H9 (cell line): ENCODE measurements around the gene SEMA4D. TPM values are rescaled to one million over a fixed set of nuclear protein-coding genes. Genes with fewer than 3 reads are reported as not detected.

Experiments used
- DNase-seq: peaks from one replicate; pipeline ENCODE4 v3.0.0-alpha.2; 2017
- H2AFZ ChIP-seq: one replicate; pipeline ENCODE4 v1.6.1; 2013; ENCODE audit warnings: mild to moderate bottlenecking, low read length, control low read depth, moderate library complexity
- H2AK5ac ChIP-seq: 2 replicates; pipeline ENCODE4 v1.6.1; 2013; ENCODE audit warnings: low read length, control low read depth, mixed read lengths; ENCODE audit not compliant: insufficient read length
- H2BK120ac ChIP-seq: one replicate; pipeline ENCODE4 v1.6.1; 2013; ENCODE audit warnings: low read depth, mild to moderate bottlenecking, low read length, control low read depth, inconsistent platforms; ENCODE audit not compliant: poor library complexity, severe bottlenecking
- H2BK12ac ChIP-seq: 2 replicates; pipeline ENCODE4 v1.6.1; 2013; ENCODE audit warnings: low read length, control low read depth, mixed read lengths, low read depth; ENCODE audit not compliant: insufficient read length
- H2BK15ac ChIP-seq: 2 replicates; pipeline ENCODE4 v1.6.1; 2013; ENCODE audit warnings: low read depth, low read length, control low read depth
- H2BK20ac ChIP-seq: one replicate; pipeline ENCODE4 v1.6.1; 2013; ENCODE audit warnings: low read depth, mild to moderate bottlenecking, low read length, control low read depth, inconsistent platforms; ENCODE audit not compliant: poor library complexity, severe bottlenecking
- H2BK5ac ChIP-seq: 2 replicates; pipeline ENCODE4 v1.6.1; 2013; ENCODE audit warnings: low read length, control low read depth, mixed read lengths; ENCODE audit not compliant: insufficient read length
- H3K14ac ChIP-seq: 2 replicates; pipeline ENCODE4 v1.6.1; 2013; ENCODE audit warnings: low read length, control low read depth; ENCODE audit not compliant: insufficient read depth
- H3K18ac ChIP-seq: 2 replicates; pipeline ENCODE4 v1.6.1; 2013; ENCODE audit warnings: low read depth, mild to moderate bottlenecking, mixed read lengths, low read length, control low read depth; ENCODE audit not compliant: insufficient read length
- H3K23ac ChIP-seq: 2 replicates; pipeline ENCODE4 v1.6.1; 2013; ENCODE audit warnings: low read length, control low read depth, mixed read lengths, low read depth; ENCODE audit not compliant: insufficient read length
- H3K23me2 ChIP-seq: 2 replicates; pipeline ENCODE4 v1.6.1; 2013; ENCODE audit warnings: low read depth, mild to moderate bottlenecking, mixed read lengths, low read length, control low read depth; ENCODE audit not compliant: insufficient read length, poor library complexity, severe bottlenecking
- H3K27ac ChIP-seq: 2 replicates; pipeline ENCODE4 v1.5.1; 2013; ENCODE audit warnings: low read length, control low read depth, mixed read lengths, low read depth; ENCODE audit not compliant: insufficient read length
- H3K27me3 ChIP-seq: 2 replicates; pipeline ENCODE4 v1.6.1; 2013; ENCODE audit warnings: low read length, control low read depth, inconsistent platforms; ENCODE audit not compliant: insufficient read depth
- H3K4ac ChIP-seq: 2 replicates; pipeline ENCODE4 v1.6.1; 2013; ENCODE audit warnings: low read depth, mild to moderate bottlenecking, control low read depth, inconsistent platforms, low read length, moderate library complexity
- H3K4me1 ChIP-seq: 2 replicates; pipeline ENCODE4 v1.6.1; 2013; ENCODE audit warnings: low read length, control low read depth, inconsistent platforms; ENCODE audit not compliant: insufficient read depth
- H3K4me2 ChIP-seq: 2 replicates; pipeline ENCODE4 v1.6.1; 2013; ENCODE audit warnings: low read length, control low read depth, mixed read lengths; ENCODE audit not compliant: insufficient read length, insufficient read depth
- H3K56ac ChIP-seq: 2 replicates; pipeline ENCODE4 v1.6.1; 2013; ENCODE audit warnings: low read depth, mild to moderate bottlenecking, mixed read lengths, low read length, control low read depth; ENCODE audit not compliant: insufficient read length
- H3K79me1 ChIP-seq: 2 replicates; pipeline ENCODE4 v1.6.1; 2013; ENCODE audit warnings: low read depth, mild to moderate bottlenecking, moderate library complexity, low read length, control low read depth, inconsistent platforms; ENCODE audit not compliant: insufficient read depth, poor library complexity, severe bottlenecking
- H3K79me2 ChIP-seq: 2 replicates; pipeline ENCODE4 v1.6.1; 2013; ENCODE audit warnings: low read length, control low read depth, inconsistent platforms; ENCODE audit not compliant: insufficient read depth
- H3K9ac ChIP-seq: 2 replicates; pipeline ENCODE4 v1.6.1; 2013; ENCODE audit warnings: low read length, control low read depth, mixed read lengths; ENCODE audit not compliant: insufficient read length; ENCODE audit errors: extremely low read depth
- H3K9me3 ChIP-seq: one replicate; pipeline ENCODE4 v1.6.1; 2013; ENCODE audit warnings: low read depth, low read length, inconsistent platforms; ENCODE audit not compliant: control insufficient read depth
- H3T11ph ChIP-seq: one replicate; pipeline ENCODE4 v1.6.1; 2013; ENCODE audit warnings: mild to moderate bottlenecking, low read length, control low read depth, inconsistent platforms
- H4K20me1 ChIP-seq: one replicate; pipeline ENCODE4 v1.6.1; 2013; ENCODE audit not compliant: control insufficient read depth, insufficient read length, insufficient read depth
- H4K5ac ChIP-seq: 2 replicates; pipeline ENCODE4 v1.6.1; 2013; ENCODE audit warnings: low read depth, mild to moderate bottlenecking, mixed read lengths, low read length, control low read depth; ENCODE audit not compliant: insufficient read length
- H4K8ac ChIP-seq: replicated peaks from 2 replicates; pipeline ENCODE4 v1.6.1; 2013; ENCODE audit warnings: low read length, control low read depth, mixed read lengths, low read depth; ENCODE audit not compliant: insufficient read length
- H4K91ac ChIP-seq: 2 replicates; pipeline ENCODE4 v1.6.1; 2013; ENCODE audit warnings: low read depth, mild to moderate bottlenecking, moderate library complexity, mixed read lengths, low read length, control low read depth; ENCODE audit not compliant: insufficient read length
- H3K27ac Mint-ChIP-seq, 3 experiments: 2 replicates in 2 of 3; 3 replicates in 1 of 3; pipeline ENCODE4 v1.8.0; 2020 to 2021; ENCODE audit warnings: mixed read lengths in 3 of 3, mild to moderate bottlenecking in 1 of 3, moderate library complexity in 1 of 3
- H3K27me3 Mint-ChIP-seq: 2 replicates; pipeline ENCODE4 v1.8.0; 2021; ENCODE audit warnings: low read depth, mild to moderate bottlenecking, moderate library complexity, mixed read lengths
- H3K36me3 Mint-ChIP-seq, 3 experiments: 2 replicates in 2 of 3; 3 replicates in 1 of 3; pipeline ENCODE4 v1.8.0; 2020 to 2021; ENCODE audit warnings: low read depth in 3 of 3, mixed read lengths in 3 of 3; ENCODE audit not compliant: insufficient read depth in 1 of 3
- H3K4me1 Mint-ChIP-seq, 2 experiments: 2 replicates each; pipeline ENCODE4 v1.8.0; 2020; ENCODE audit warnings: mixed read lengths in 2 of 2
- H3K4me3 Mint-ChIP-seq, 2 experiments: 2 replicates in 1 of 2; 3 replicates in 1 of 2; pipeline ENCODE4 v1.8.0; 2020 to 2021; ENCODE audit warnings: mild to moderate bottlenecking in 2 of 2, mixed read lengths in 2 of 2, moderate library complexity in 1 of 2
- H3K9me3 Mint-ChIP-seq, 2 experiments: 2 replicates in 1 of 2; 3 replicates in 1 of 2; pipeline ENCODE4 v1.8.0; 2020; ENCODE audit warnings: mild to moderate bottlenecking in 2 of 2, mixed read lengths in 2 of 2, moderate library complexity in 1 of 2
- CTCF ChIP-seq: fragments of 200-600 bp; sonication (generic); conservative IDR thresholded peaks from 3 replicates; pipeline ENCODE4 v1.8.0; 2021; ENCODE audit warnings: antibody characterized with exemption, mild to moderate bottlenecking
- WGBS: extraction: QIAGEN DNeasy Blood & Tissue Kit; methylation state at CpG from one replicate; pipeline ENCODE4 v1.1.7; 2013; ENCODE audit warnings: missing lambda C conversion rate, low lambda C conversion rate, mixed read lengths; ENCODE audit not compliant: insufficient read length; ENCODE audit errors: extremely low coverage; 5-methylcytosine and 5-hydroxymethylcytosine counted together
- total RNA-seq: library from RNA; stranded (reverse); gene quantifications from 2 replicates; pipeline ENCODE4 v1.2.1, GENCODE V29; 2021

The SEMA4D gene
- total RNA-seq, 1 experiment from 2014 or later = 47.2 TPM

GRCh38 chr9:89352874-89353649 lies 144.9 kb downstream of the SEMA4D start:
- H3K4me2 ChIP-seq = no peak overlapping the region
- no peaks in the 10 kb centered on the region for H3K79me2 ChIP-seq
- H3K4me3 Mint-ChIP-seq = no peak overlapping the region
- no peak overlapping the region for H3K14ac ChIP-seq
- H3K9me3 ChIP-seq = no peaks in the 10 kb centered on the region
- H3K23me2 ChIP-seq = no peaks in the 10 kb centered on the region
- H3K27me3 ChIP-seq = no peaks in the 10 kb centered on the region
- H4K5ac ChIP-seq = no peak overlapping the region
- no peak overlapping the region for H2BK12ac ChIP-seq
- H3K79me1 ChIP-seq = no peaks in the 10 kb centered on the region
- no peak overlapping the region for H3K9ac ChIP-seq
- no peak overlapping the region for H3K27ac ChIP-seq
- no peak overlapping the region for H2BK20ac ChIP-seq
- TF ChIP-seq CTCF = no peak
- no peaks in the 10 kb centered on the region for H3K4me1 ChIP-seq
- no peak overlapping the region for H2BK5ac ChIP-seq
- no peak overlapping the region for H3K4ac ChIP-seq
- WGBS = no CpG with 5 or more reads among the region's 8 CpGs
- no peak overlapping the region for H2AK5ac ChIP-seq
- H3K4me1 Mint-ChIP-seq = no peaks in the 10 kb centered on the region
- no peak overlapping the region for H3T11ph ChIP-seq
- H3K23ac ChIP-seq = no peak overlapping the region
- peaks cover 52 to 100% (median 99%) of the 10 kb centered on the region in 3 experiments; a peak in 6 of 7 replicates for H3K36me3 Mint-ChIP-seq
- no peak overlapping the region for H2AFZ ChIP-seq
- H2BK120ac ChIP-seq = no peak overlapping the region
- H3K27ac Mint-ChIP-seq = peak overlapping the region in 1 of 3 experiments; percentile 63; a peak in 1 of 7 replicates
- no peak overlapping the region for H3K18ac ChIP-seq
- no peak for DNase-seq
- no peaks in the 10 kb centered on the region for H4K20me1 ChIP-seq
- H4K91ac ChIP-seq = no peak overlapping the region
- no peak overlapping the region for H3K56ac ChIP-seq
- H3K27me3 Mint-ChIP-seq = no peaks in the 10 kb centered on the region
- no peaks in the 10 kb centered on the region for H3K9me3 Mint-ChIP-seq
- no peak overlapping the region for H4K8ac ChIP-seq
- H2BK15ac ChIP-seq = no peak overlapping the region
